RPMI7951 (cell line): ENCODE data around the gene DYRK1B. TPM values are rescaled to one million over a fixed set of nuclear protein-coding genes. Genes with fewer than 3 reads are reported as not detected.
A peak's percentile ranks its signal among the peaks of the same experiment; 100 is the strongest.
"Not testable (repeated sequence)": the region's sequence is repeated elsewhere in the genome, so short reads cannot be mapped to it uniquely, and the experiment has no call there.

ENCODE experiments used
- DNase-seq: peaks from one replicate; pipeline ENCODE4 v3.0.0-alpha.2; 2012; ENCODE audit warnings: low read depth
- total RNA-seq: library from RNA; depleted of rRNA; stranded (reverse); fragments of >200 nt; shearing (Covaris generic); gene quantifications from 2 replicates; pipeline ENCODE4 v1.2.3, GENCODE V29; 2014

DYRK1B gene
- total RNA-seq, 1 experiment from 2014 or later, result 0.24 TPM

GRCh38 chr19:39830847-39831246 is 3.1 kb downstream of the DYRK1B start:
- no peak for DNase-seq

DNA sequence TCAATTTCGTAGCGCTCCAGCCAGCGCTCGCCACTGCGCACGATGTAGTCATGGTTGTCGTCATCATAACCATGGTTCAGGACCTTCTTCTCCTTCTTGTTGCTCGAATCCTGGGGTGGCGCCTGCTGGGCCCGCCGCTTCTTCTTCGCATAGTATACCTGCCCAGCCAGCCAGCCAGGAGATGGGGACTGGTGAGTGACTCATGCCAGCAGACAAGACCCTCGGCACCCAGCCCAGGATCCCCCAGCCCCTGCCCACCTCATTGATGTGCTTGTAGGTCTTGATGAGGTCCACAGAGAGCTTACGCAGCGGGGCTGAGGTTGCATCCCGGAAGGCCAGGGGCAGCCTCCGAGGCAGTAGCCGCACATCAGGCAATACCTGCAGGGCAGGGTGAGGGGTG is 3.6 kb downstream of the DYRK1B start:
- no peak for DNase-seq

DNA sequence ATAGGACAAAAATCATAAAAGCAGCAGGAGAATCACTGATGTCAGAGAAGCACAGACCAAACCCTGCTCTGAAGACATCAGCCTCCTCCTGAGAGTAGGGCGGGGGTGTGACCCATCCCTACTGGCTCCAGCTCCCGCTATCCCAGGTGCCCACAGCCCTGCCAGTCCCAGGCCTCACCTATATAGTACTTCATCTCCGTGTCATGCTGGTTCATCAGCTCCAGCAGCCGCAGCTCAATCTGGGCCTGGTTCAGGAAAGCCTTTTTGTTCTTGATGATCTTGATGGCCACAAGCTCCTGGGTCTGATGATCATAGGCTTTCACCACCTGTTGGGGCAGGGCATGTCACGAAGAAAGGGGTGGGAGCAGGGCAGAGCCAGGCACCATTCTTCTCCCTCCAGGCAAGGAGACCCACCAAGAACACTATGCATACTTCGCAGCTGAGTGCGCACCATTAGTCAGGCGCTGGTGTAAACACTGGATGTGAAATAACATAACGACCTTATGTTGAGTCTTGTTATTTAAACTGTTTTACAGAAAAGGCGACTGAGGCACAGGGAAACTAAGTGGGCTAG is 4.2 kb downstream of the DYRK1B start:
- no peak for DNase-seq

DNA sequence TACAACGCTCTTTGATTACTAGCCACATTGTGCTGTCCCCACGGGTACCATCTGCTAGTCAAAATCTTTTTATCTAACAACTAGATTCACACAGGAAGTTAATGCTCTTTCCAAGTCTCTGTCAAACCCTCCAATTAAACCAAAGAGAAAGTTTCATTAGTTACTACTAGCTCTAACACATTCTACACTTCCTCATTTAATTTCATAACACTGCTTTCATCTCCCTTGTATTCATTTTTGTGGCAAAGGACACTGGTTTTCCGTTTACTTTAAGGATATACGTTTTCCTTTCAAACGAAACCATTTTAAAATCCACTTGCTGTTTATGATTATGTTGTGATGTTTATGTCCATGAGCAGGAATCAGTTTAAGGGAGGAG is 5.3 kb downstream of the DYRK1B start:
- DNase-seq, result no peak

DNA sequence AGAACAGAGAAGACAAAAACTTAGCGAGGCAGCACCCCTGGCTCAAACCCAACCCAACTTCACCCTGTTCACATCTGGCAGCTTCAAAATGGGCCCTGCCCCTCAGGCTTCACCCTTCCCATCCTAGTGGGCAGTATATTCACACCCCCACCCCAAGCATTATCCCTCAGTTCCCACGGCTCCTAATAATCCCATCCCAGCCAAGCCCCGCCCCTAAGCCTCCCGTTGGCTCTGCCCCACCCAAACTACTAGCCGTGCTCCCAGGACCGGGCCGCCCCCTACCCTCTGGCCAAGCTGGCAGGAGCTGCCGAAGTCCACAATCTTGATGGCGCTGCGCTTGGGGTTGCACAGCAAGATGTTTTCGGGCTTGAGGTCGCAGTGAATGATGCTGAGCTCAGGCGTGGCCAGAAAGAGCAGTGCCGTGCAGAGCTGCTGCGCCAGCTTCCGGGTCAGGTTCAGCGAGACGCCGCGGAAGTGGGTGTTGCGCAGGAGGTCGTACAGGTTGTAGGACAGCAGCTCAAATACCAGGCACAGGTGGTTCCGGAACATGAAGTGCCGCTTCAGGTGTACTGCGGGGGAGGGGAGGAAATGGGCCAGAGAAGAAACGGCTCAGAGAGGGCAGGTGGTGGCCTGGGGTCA is 5.8 kb downstream of the DYRK1B start:
- DNase-seq, result no peak

- no peak for DNase-seq
Measured at GRCh38 chr19:39827216-39827615, 6.7 kb downstream of the DYRK1B start.

DNA sequence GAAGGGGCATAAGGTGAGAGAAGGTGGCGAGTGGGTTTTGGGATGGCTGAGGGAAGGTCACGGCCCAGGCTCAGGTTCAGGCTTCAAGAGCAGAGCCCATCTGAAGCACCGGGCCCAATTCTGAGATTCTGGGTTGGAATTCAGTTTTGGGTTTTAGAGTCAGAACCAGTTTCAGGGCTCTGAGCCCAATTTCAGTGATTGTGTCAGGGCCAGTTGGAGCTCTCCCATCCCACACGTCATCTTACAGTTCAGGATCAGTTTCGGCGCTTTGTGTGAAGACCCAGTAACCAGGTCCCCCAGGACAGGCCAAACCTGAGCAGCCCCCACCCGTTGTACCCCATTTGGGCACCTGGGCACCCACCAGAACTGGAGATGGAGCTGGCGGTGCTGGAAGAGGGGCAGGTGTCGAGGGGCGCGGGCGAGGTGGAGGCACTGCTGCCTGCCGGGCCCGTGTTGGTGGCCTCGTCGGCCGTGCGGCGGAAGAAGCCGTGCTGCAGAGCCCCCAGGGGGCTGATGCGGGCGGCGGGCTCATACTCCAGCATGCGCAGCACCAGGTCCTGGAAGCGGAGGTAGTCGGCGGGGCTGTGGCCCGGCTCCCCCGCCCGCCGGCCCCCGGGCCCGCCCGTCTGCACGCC is 7.5 kb downstream of the DYRK1B start:
- no peak for DNase-seq

DNA sequence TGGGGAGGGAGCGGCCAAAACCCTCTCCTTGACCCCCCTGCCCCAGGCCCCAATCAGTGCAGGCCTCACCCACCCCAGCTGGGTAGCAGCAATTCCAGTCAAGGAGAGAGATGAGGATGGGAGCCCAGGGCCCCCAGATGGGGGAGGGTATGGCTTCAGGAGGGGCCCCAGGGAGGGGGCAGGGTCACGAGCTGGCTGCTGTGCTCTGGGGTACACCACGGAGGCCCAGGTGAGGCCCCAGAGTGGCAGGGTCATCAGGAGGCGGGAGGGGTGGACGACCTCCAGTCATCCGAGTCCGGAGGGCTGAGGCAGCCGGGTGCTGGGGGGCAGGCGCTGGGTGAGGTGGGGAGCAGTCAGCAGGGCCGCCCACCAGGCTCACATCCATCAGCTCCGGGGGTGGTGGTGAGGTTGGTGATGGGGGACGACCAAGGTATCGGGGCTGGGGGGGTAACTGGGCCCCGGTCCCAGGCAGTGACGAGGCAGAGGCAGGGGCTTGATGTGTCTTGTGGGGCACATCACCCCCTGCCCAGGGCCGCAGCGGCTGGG is 8.4 kb downstream of the DYRK1B start:
- DNase-seq, result no peak

DNA sequence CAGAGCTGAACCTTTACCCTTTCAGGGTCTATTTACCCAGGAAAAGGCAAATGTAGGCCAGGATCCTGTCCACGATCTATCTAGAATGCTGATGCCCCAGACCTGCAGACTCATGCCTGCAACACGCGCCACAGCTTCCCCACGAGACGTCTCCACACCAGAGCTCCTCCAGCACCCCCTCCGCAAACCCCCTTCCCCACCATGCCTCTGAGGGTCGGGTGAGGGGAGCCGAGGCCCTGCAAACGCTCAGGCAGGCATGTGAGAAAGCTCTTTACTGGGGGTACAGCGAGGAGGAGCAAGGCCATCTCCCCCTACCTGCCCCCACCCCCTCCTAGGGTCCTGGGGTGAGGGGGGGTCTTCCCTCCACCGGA is 8.9 kb downstream of the DYRK1B start:
- DNase-seq, result no peak

- DNase-seq, result peak; percentile 75
Measured at GRCh38 chr19:39824143-39825092, 9.5 kb downstream of the DYRK1B start.

DNA sequence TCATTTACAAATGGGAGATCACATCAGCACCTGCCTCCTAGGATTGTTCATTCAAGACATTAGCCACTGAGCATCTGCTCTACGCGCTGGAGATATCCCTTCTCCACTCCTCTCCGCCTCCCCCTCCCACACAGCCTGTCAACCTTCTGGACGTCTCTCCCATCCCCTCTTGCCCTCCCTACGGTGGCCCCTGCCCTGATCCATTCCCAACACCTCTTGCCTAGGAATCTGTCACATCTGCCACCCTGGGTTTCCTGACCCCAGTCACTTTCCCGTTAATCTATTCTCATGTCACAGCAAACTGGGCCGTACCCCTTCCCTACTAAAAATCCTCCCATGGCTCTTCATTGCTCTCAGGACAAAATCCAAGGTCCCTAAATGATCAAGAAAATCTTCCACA is 10.3 kb downstream of the DYRK1B start:
- DNase-seq, result no peak

DNA sequence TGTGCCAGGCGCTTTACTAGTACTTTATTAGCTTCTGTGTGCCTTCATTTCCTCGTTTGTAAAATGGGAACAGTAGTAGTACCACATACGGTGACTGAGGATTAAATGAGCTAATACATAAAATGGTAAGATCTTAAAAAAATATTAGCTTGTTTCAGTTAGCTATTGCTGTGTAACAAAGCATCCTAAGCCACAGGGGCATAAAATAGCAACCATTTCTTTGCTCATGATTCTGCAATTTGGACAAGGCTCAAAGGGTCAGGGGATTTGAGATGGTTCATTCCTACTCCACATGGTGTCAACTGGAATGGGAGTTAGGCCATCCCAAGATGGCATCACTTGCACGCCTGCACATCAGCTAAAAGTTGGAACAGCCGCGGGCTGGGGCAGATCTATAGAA is 13.3 kb downstream of the DYRK1B start:
- no peak for DNase-seq

DNA sequence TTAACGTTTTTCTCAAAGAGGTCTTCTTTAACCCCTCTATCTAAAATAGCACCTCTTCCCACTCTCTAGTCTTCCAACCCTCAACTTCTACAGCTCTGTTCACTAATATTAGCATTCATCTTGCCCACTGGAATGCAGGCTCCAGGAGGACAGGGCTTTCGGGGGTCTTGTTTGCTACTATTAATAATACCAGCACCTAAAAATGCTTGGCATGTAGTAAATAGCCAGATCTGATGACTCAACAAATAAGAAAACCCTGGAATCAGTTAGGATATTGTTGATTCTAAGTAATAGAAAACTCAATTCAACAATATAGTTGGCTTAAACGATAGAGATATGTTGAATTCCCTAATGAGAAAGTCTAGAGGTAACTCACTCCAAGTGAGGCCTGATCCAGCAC is 14.2 kb downstream of the DYRK1B start:
- no peak for DNase-seq

DNA sequence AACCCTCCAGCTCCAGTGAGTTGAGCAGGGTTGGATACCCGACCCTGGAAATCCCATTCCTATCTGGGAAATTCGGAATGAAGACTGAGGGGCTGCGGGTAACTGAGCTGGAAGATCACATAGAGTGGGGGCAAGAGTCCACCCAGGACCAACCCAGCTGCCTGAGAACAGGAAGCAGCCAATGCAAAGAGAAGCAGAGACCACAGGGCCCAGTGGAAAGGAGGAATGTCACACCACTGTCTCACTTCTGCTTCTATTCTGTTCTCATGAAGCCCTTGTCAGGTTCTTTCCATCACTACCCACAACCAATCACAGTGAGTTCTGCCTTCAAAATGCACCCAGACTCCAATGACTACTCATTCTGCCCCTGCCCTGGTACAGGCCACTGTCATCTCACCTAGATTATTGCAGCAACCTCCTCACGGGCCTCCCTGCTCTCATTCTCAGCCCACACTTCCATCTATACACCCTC is 15.3 kb downstream of the DYRK1B start:
- DNase-seq, result no peak

DNA sequence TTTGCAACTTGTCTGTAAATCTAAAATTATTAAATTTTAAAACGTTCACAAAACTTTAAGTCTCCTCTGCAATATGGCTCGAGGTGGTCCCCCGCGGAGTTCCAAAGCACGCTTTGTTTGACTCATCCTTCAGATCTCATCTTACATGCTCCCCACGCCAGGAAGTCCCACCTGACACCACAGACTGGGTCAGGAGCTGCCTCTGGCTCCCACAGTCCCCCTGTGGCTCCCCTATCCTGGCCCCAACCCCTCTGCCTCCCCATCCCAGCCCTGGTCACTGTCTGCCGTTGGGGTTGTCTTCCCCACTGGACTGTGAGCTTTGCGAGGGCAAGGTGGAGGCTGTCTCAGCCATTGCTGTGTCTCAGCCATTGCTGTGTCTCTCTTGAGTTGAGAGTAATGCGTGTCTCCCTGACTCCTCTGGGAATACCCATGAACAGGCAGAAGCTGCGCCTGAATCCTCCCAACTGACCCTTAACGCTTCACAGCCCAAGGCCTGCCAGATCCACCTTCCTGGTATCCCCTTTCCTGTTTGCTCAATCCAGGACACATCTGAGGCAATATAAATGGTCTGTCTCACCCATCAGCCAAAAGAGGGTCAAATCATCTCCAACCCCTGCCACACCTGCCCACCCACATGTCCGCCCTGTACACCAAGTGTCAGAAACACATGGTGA is 15.9 kb downstream of the DYRK1B start:
- no peak for DNase-seq

DNA sequence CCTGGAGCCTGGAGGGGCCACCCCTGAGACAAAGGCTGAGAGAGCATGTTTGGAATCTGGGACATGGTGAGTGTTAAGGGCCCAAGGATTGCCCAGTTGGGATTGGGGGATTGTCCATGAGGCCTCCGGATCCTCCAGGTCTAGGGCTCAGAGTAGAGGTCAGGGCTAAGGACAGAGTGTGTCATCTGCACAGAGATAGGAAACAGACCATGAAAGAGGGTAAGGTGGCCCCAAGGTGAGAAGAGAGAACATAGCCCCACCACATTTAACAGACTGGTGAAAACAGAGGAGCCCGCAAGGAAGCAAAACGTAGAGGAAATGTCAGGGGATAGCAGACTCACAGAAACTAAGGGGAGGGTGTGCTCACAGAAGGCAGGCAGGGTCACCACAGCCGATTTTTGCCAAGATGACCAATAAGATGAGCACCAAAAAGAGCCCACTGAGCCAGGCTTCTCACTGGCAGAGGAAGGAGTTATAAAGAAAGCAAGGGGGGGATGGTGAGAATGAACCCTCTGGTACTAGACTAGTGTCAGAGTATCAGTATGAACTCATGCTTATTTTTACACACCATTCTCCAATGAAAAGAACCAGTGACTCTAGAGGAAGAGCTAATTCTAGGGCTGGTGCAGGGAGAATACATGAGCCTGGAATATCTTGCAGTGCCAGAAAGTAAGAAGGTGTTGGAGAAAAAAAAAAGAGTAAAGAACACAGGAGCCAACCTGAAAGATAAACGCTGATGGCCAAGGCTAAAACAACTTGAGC is 17.5 kb downstream of the DYRK1B start:
- no peak for DNase-seq

DNA sequence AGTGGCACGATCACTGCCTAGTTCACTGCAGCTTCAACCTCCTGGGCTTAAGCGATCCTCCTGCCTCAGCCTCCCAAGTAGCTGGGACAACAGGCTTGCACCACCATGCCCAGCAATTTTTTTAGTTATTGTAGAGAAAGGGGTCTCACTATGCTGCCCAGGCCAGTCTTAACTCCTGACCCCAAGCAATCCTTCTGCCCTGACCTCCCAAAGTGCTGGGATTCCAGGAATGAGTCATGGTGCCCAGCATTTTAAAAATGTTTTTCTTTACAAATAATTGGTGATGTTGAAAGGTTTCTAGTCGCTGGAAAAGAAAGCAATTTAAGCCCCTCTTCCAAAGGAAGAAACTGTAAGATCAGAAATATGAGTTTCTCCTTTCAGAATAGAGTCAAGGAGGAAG is 19.4 kb downstream of the DYRK1B start:
- DNase-seq, result no peak

DNA sequence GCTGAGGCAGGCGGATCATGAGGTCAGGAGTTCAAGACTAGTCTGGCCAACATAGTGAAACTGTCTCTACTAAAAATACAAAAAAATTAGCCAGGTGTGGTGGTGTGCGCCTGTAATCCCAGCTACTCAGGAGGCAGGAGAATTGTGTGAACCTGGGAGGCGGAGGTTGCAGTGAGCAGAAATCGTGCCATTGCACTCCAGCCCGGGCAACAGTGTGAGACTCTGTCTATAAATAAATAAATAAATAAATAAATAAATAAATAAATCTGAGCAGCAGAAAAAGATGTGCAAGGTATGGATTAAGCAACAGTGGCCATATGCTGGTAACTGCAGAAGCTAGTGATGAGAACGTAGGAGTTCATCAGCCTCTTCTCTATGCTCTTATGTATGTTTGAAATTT is 19.9 kb downstream of the DYRK1B start:
- not testable (repeated sequence) for DNase-seq

DNA sequence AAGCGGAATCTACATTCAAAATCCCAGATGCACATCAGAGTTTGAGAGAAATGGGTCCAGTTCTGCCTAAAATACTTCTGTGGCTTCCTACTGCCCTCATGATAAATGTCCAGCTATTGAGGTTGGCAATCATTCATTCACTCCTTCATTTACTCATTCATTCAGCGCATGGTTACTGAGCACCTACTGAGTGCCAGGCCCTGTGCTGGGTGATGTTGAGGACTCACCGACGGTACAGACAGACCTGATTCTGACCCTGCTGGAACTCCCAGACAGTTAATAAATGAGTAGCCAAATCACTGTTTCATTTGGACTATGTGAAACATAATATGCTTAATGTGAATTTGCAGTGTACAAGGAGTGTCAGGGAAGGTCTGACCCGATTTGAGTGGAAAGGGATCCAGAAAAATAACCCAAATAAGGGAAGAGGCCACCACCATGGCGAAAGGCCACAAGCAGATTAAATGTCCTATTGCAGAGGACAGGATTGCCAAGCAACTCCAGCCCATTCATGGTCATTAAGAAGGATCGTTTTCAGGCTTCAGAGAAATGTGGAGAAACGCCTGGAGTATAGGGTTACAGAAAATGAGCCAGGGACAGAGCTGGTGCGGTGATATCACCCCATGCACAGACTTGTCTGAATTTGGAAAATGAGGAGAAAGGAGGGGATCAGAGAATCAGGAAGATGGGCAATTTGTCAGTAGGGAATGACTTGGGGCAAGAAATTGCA is 20.5 kb downstream of the DYRK1B start:
- no peak for DNase-seq

DNA sequence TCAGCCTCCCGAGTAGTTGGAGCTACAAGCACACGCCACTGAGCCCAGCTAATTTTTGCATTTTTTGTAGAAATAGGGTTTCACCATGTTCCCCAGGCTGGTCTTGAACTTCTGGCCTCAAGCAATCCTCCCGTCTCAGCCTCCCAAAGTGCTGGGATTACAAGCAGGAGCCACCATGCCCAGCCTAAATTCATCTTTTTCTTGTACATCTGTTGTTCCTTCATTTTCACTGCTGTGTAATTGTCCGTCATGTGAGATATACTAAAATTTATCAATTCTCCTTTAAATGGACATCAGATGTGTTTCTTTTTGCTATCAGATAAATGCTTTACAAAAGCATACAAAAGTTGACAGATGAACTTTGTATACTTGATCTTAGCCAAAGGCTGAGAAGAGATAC is 22.9 kb downstream of the DYRK1B start:
- DNase-seq, result no peak
